Activated CD4-positive, alpha-beta T cell treated with anti-CD3 and anti-CD28 coated beads for 24 hours (primary cell): ENCODE measurements around the gene AKAP17A.

ENCODE experiments used
- DNase-seq, 2 donors: peaks; one replicate each; pipeline ENCODE4 v3.0.0-alpha.2; 2020; ENCODE audit warnings: low read depth in 2 of 2

The AKAP17A gene

DNA sequence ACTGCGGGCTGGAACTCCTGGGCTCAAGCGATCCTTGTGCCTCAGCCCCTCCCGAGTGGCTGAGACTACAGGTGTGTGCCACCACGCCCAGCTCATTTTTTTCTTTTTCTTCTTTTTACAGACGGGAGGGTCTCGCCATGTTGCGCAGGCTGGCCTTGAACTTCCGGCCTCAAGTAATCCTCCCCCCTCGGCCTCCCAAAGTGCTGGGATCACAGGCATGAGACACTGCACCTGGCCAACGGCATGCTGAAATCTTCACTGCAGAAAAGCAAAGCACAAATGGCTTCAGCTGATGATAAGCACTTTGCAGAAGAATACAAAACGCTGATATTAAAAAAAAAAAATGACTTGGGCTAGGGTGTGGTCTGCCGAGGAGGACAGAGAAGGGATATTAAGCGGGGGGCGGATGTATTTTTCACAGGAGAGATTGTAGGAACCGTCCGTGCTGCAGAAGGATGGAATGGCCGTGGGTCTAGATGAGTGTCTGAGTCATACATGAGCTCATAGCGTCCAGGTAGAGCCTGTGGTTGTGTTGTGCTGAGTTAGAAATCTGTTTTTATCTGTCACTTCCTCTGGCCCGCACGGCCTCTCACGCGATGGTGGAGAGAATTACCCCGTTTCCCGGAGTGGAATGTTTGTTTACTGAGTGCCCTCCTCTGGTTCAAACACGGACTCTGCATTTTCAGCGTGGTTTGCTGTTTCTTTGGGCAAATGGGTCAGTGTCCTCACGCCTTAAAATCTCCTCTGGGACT lies 8.5 kb upstream of the AKAP17A start:
- DNase-seq: peak in 1 of 2 donors; percentile 30

DNA sequence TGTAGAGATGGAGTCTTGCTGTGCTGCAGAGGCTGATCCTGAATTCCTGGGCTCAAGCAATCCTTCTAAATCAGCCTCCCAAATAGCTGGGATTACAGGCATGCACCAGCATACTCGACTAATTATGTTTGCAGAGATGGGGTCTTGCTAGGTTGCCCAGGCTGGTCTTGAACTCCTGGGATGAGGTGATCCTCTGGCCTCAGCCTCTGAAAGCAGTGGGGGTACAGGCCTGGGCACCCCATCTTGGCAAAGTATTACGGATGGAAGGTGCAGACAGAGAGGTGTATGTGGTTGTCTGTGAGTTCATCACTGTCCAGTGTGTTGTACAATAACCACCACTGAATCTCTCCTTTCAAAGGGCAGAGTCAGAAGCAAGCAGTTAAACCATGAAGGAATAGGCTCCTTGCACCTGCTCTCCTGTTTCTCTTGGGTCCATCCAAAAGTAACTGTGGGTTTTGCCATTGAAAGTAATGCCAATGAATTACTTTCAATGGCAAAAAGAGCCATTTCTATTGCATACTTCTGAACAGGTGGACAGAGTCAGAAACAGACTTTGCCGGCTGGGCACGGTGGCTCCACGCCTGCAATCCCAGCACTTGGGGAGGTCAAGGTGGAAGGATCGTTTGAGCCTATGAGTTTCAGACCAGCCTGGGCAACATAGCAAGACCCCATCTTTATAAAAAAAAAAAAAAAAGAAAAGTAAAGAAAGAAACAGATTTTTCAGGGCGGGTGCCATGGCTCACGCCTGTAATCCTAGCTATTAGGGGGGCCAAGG lies 7.0 kb upstream of the AKAP17A start:
- no peak for DNase-seq

- no peak for DNase-seq
These were observed 4.2 kb upstream of the AKAP17A start for GRCh38 chrX:1587161-1587560.

DNA sequence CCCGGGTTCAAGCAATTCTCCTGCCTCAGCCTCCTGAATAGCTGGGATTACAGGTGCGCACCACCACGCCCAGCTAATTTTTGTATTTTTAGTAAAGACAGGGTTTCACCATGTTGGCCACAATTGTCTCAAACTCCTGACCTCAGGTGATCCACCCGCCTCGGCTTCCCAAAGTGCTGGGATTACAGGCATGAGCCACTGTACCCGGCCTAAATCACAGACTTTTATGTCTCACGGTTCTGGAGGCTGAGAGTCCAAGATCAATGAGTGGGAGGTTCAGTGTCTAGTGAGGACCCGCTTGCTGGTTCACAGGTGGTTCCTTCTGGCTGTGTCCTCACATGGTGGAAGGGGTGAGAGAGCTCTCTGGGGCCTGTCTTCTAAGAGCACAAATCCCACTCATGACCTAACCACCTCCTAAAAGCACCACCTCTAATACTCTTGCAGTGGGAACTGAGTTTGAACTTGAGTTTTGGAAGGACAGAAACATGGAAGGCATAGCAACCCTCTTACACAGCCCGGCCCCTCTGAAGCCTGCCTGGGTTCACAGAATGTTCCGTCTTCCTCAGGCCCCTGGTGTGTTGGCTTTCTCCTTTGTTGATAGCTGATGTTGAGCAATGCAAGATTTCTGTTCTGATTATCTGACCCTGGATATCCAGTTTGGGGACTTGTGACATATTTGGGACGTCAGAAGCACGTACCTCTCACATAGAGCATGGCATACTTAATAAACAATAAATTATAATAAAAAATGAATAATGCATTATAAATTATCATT lies 1.9 kb upstream of the AKAP17A start:
- DNase-seq: no peak

DNA sequence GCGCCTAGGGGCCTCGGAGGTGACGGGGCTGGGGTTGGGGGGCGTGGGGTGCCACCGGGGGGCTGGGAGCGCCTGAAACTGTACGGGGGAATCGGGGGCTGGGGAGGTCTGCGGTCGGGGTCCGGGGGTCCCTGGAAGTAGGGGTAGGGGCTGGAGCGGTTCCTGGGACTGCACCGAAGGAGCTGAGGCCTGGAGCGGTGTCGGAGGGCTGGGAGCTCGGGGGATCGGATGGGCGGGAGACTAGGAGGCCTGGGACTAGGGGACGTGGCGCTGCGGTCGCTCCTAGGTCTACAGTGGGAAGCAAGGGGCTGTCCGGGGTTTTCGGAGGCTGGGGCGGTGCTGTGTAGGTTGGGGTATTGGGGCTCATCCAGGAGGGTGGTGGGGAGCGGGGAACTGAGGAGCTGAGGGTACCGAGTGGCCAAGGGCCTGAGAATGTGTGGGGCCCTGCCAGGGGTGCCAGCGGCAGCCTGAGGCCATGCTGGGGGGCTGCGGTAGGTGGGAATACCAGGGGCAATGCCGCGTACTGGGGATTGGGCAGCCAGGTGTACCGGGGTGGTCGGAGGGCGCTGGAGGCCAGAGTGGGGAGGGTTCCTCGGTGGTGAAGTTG lies 562 bp downstream of the AKAP17A start:
- no peak for DNase-seq

DNA sequence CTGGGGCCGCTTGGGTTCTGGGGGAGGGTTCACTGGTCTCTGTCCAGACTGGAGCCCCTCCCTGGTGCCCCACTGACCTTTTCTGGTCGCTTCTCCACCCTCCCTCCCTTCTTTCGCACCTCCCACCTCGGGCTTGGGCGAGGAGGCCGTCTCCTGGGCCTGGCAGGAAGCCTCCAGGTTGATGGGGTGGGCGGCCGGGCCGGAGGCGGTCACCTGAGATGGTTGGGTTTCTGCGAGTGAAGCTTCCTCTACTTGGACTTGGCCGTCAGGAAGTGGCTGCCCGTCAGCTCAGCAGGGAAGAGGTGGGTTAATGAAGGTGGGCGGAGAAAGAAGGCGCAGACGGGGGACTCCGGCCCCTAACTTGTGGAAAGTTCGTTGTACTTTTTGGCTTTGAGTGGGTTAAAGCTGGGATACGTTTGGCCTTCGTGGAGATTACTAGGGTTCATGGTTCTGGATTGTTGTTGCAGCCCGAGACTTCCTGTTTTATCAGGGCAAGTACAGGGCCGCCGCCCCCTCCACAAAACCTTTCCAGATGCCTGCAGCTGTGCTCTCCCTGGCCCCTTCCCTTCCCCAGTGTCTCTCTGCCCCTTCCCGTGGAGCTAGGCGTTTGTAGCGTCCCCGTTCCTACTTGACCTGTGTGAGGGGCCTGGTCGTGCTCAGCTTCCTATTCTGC lies 1.2 kb downstream of the AKAP17A start:
- no peak for DNase-seq

- no peak for DNase-seq
These were observed 2.2 kb downstream of the AKAP17A start for GRCh38 chrX:1593286-1594271.

DNA sequence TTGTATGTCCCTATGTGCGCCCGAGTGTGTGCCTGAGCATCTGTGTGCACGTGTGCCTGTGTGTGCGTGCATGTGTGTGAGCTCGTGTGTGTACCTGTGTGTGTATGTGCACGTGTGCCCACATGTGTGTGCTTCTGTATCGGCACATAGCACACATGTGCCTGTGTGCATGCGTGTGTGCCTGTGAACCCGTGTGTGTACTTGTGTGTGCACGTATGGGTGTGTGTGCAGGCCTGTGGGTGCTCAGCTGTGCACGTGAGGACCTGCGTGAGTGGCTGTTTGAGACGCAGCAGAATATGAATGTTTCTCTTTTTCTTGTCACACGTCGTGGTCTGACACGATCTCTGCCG lies 4.3 kb downstream of the AKAP17A start:
- no peak for DNase-seq

DNA sequence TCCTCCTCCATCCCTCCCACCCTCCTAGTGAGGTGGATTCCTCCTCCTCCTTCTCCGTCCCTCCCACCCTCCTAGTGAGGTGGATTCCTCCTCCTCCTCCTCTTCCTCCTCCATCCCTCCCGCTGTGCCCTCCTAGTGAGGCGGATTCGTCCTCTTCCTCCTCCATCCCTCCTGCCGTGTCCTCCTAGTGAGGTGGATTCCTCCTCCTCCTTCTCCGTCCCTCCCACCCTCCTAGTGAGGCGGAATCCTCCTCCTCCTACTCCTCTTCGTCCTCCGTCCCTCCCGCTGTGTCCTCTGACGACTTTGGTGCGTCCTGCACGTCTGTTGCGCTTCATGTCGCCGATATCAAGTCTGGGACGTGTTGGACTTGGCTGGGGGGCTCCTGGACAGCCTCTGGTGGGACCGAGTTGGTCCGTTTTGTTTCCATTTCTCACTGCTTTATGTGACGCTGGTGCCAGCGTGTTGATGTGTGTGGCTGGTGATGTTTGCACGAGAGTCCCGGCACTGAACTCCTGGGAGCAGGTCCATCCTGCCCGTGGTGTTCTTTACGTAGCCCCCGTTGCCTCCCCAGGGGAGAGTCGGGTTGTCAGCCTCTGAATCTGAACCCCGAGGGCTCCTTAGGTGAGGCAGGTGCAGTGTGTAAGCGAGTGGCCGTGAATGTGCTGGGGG lies 5.4 kb downstream of the AKAP17A start:
- no peak for DNase-seq

GRCh38 chrX:1597345-1598020 lies 6.1 kb downstream of the AKAP17A start:
- no peak for DNase-seq

DNA sequence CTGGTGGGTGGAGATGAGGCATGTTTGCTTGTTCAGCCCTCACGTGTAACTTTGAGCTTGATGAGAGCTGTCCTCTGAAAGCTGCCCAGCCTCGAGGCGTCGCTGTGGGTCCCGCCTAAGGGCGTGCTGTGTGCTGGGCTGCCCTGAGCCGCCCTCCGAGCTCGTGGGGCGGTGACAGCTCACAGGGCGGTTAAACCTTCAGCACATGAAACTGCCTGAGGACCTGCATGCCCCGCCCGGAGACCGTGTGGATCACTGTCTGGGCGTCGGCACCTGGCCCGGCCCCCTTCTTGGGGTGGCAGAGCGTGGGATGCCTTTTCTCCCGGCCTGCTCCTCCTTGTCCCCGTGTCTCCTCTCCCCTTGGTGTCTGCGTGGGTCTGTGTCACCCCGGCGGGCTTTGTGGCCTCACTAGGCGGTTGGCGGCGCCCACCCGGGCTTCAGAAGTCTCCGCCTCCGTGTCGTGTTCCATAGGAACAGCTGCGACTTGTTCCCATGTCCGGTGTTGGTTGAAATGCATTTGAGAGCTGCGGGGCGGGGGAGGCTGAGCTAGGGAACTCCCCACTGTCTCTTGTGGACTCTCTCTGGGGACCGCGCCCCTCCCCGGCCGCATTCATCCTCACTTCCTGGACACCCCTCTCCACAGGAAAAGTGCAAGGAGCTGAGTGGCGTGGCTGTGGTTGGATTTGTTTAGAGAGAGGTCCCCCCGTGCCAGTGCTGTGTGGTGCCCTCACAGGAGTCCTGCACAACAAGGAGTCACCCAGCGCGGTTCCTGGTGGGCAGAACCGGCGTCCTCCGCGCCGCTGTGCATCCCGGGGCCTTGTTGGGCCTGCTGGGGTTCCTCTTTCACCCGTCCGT lies 6.8 kb downstream of the AKAP17A start:
- DNase-seq: no peak

DNA sequence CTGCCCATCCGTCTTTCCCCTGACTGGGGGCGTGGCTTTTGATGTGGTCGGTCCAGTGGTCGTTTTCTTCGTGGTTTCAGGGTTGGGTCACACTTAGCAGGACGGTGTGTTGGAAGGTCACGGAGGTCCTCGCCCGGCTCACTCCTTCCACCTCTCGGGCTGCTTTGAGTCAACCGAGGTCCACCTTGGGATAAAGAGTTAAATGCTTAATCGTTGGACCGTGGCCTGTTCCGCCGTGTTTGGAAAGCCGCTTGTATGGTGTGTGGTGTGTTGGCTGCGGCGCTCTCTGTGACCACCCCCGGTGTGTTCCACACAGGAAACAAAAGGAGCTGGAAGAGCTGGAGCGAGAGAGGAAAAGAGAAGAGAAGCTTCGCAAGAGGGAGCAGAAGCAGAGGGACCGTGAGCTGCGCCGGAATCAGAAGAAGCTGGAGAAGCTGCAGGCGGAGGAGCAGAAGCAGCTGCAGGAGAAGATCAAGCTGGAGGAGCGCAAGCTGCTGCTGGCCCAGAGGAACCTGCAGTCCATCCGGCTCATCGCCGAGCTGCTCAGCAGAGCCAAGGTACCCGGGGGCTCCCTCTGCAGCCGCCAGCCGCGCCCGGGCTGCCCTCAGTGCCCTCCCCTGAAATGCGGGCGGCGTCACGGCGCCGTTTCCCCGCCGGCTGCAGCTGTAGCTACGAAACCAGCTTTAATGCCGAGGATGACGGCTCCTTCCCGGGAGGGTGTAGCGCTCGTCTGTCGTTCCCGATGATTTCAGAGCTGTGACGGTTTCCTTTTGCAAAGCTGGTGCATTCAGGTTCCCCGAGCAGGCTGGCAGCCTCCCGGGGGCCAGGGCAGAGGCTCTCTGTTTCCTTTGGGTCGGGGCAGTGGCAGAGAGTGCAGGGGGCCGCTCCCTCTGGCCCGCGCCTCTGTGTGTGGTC lies 7.7 kb downstream of the AKAP17A start:
- no peak for DNase-seq

DNA sequence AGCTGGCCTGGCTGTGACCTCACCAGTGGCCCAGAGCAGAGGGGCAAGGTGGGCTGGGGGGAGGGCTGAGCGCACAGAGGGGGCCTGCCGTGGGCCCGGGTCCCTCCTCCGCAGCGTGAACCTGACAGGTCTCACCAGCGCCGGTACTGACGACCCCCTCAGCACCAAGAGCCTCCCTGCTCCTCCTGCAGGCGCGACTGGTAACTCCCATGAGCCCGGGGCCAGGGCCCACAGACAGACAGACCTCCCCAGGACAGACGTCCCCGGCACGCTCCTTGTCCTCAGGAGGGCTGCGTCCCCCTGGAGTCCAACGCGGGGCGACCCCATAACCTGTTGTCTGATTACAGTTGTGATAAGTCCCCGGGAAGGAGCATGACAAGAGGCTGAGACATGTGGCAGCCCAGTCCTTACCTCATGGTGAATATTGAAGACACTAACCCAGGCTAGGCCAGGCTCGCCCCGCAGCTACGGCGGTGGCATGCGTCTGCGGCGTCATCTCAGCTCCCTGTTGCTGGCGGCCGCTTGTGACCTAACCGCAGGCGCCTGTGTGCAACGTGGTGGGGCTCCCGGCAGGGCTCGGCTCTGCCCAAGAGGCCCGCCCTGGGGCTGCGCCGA lies 8.5 kb downstream of the AKAP17A start:
- no peak for DNase-seq

DNA sequence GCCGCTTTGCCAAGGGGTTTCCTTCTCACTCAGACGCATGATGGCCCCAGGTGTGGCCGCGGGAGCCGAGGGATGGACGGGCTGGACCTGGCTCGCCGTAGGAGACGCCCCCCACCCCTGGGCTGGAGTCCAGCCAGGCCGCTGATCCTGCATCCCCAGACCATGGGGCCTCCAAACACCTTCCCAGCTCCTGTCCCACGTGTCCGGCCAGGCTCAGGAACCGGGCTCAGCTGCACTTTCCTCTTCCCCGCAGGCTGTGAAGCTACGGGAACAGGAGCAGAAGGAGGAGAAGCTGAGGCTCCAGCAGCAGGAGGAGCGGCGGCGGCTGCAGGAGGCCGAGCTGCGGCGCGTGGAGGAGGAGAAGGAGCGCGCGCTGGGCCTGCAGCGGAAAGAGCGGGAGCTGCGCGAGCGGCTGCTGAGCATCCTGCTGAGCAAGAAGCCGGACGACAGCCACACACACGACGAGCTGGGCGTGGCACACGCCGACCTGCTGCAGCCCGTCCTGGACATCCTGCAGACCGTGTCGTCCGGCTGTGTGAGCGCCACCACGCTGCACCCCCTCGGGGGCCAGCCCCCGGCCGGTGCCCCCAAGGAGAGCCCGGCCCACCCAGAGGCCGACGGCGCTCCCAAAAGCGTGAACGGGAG lies 9.1 kb downstream of the AKAP17A start:
- no peak for DNase-seq

DNA sequence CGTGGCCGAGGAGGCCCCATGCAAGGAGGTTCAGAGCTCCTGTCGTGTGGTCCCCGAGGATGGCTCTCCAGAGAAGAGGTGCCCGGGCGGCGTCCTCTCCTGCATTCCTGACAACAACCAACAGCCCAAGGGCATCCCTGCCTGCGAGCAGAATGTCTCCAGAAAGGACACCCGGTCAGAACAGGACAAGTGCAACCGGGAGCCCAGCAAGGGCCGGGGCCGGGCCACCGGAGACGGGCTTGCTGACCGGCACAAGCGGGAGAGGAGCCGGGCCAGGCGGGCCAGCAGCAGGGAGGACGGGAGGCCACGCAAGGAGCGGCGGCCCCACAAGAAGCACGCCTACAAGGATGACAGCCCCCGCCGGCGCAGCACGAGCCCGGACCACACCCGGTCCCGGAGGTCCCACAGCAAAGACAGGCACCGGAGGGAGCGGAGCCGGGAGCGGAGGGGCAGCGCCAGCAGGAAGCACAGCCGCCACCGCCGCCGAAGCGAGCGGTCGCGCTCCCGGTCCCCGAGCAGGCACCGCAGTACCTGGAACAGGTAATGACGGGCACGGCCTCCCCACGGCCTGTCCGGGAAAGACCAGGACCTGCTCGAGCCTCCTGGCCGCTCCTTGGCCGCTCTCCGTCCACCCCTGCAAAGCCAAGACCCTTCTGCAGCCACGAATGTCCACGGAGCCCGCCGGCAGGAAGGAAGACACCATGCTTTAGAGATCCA lies 9.8 kb downstream of the AKAP17A start:
- no peak for DNase-seq

GRCh38 chrX:1601768-1602085 lies 10.3 kb downstream of the AKAP17A start:
- no peak for DNase-seq
